IMR-90 (cell line): ENCODE results near the gene BPIFB2. TPM values are rescaled to one million over a fixed set of nuclear protein-coding genes. Genes with fewer than 3 reads are reported as not detected.

ENCODE experiments used
- ATAC-seq: fragments of 200-7000 bp; cut with Tn5 transposase; 2 replicates; pipeline ENCODE4 v1.9.1; 2020; ENCODE audit warnings: low read depth, mild to moderate bottlenecking, moderate library complexity
- BruUV-seq: library from RNA; stranded (reverse); fragments of 400-500 nt; replicated peaks from 2 replicates; lab custom pipeline; 2021; lab: Mats Ljungman, UMichigan
- CTCF ChIA-PET: fragments of 300-600 bp; formaldehyde crosslinking; extraction: SDS; loops from one replicate; lab custom pipeline; 2021; ENCODE audit warnings: antibody characterized with exemption; lab: Yijun Ruan, JAX
- POLR2A ChIA-PET: fragments of 300-600 bp; sonication (Branson Sonifier 250); formaldehyde crosslinking; loops from one replicate; lab custom pipeline; 2022; ENCODE audit warnings: antibody characterized with exemption; ENCODE audit not compliant: unreplicated experiment; lab: Charles Lee
- DNase-seq: peaks from one replicate; pipeline ENCODE4 v3.0.0; 2013
- H2AFZ ChIP-seq: replicated peaks from 2 replicates; pipeline ENCODE3; 2013; ENCODE audit warnings: low read length, mild to moderate bottlenecking; ENCODE audit not compliant: poor library complexity
- H2AK5ac ChIP-seq: 2 replicates; pipeline ENCODE4 v1.6.1; 2013; ENCODE audit warnings: low read depth, low read length, inconsistent platforms
- H2AK9ac ChIP-seq: replicated peaks from 2 replicates; pipeline ENCODE3; 2013; ENCODE audit warnings: mild to moderate bottlenecking, low read depth, low read length, moderate library complexity; ENCODE audit not compliant: poor library complexity
- H2BK120ac ChIP-seq: 2 replicates; pipeline ENCODE4 v1.6.1; 2013; ENCODE audit warnings: low read depth, low read length, inconsistent platforms
- H2BK15ac ChIP-seq: 3 replicates; pipeline ENCODE4 v1.6.1; 2013; ENCODE audit warnings: low read depth, low read length, inconsistent platforms
- H2BK20ac ChIP-seq: 2 replicates; pipeline ENCODE4 v1.6.1; 2013; ENCODE audit warnings: low read depth, mild to moderate bottlenecking, inconsistent platforms, low read length, moderate library complexity
- H2BK5ac ChIP-seq: 2 replicates; pipeline ENCODE4 v1.6.1; 2013; ENCODE audit warnings: mild to moderate bottlenecking, low read depth, low read length, inconsistent platforms; ENCODE audit not compliant: poor library complexity, severe bottlenecking
- H3K14ac ChIP-seq: replicated peaks from 2 replicates; pipeline ENCODE4 v1.6.1; 2013; ENCODE audit warnings: low read depth, low read length, inconsistent platforms
- H3K18ac ChIP-seq: 2 replicates; pipeline ENCODE4 v1.6.1; 2013; ENCODE audit warnings: low read depth, low read length, control low read depth
- H3K23ac ChIP-seq: 2 replicates; pipeline ENCODE4 v1.6.1; 2013; ENCODE audit warnings: low read depth, low read length, inconsistent platforms
- H3K27ac ChIP-seq: 2 replicates; pipeline ENCODE4 v1.5.1; 2013; ENCODE audit warnings: mild to moderate bottlenecking, control low read depth, low read length; ENCODE audit not compliant: insufficient read depth
- H3K27me3 ChIP-seq: 2 replicates; pipeline ENCODE4 v1.6.1; 2013; ENCODE audit warnings: low read length; ENCODE audit not compliant: control insufficient read depth, insufficient read depth
- H3K36me3 ChIP-seq: 2 replicates; pipeline ENCODE4 v1.6.1; 2013; ENCODE audit warnings: low read length, mixed read lengths; ENCODE audit not compliant: control insufficient read depth, insufficient read depth
- H3K4ac ChIP-seq: 2 replicates; pipeline ENCODE4 v1.6.1; 2013; ENCODE audit warnings: low read depth, low read length, inconsistent platforms
- H3K4me1 ChIP-seq: 2 replicates; pipeline ENCODE4 v1.6.1; 2013; ENCODE audit warnings: low read length, mixed read lengths; ENCODE audit not compliant: control insufficient read depth, insufficient read depth
- H3K4me2 ChIP-seq: 2 replicates; pipeline ENCODE4 v1.6.1; 2013; ENCODE audit warnings: low read depth, mild to moderate bottlenecking, control low read depth, low read length, moderate library complexity
- H3K4me3 ChIP-seq: 2 replicates; pipeline ENCODE4 v1.5.1; 2013; ENCODE audit warnings: low read depth, mild to moderate bottlenecking, control low read depth, low read length, moderate library complexity; ENCODE audit not compliant: insufficient read depth
- H3K56ac ChIP-seq: 2 replicates; pipeline ENCODE4 v1.6.1; 2013; ENCODE audit warnings: low read length, inconsistent platforms; ENCODE audit not compliant: insufficient read depth; ENCODE audit errors: extremely low read depth
- H3K79me1 ChIP-seq, 2 experiments: 2 replicates each; pipeline ENCODE4 v1.6.1; 2013; ENCODE audit warnings: low read length in 2 of 2, inconsistent platforms in 1 of 2, low read depth in 1 of 2
- H3K9ac ChIP-seq: 2 replicates; pipeline ENCODE4 v1.6.1; 2013; ENCODE audit warnings: low read depth, low read length, control low read depth
- H3K9me1 ChIP-seq: 2 replicates; pipeline ENCODE4 v1.6.1; 2013; ENCODE audit warnings: low read length, inconsistent platforms; ENCODE audit not compliant: insufficient read depth
- H3K9me3 ChIP-seq: 2 replicates; pipeline ENCODE4 v1.6.1; 2013; ENCODE audit warnings: low read length; ENCODE audit not compliant: control insufficient read depth, insufficient read depth
- H4K20me1 ChIP-seq: 2 replicates; pipeline ENCODE4 v1.6.1; 2013; ENCODE audit warnings: low read length, inconsistent platforms; ENCODE audit not compliant: insufficient read depth
- H4K5ac ChIP-seq: 2 replicates; pipeline ENCODE4 v1.6.1; 2013; ENCODE audit warnings: mild to moderate bottlenecking, low read depth, low read length, control low read depth
- H4K8ac ChIP-seq, 2 experiments: 2 replicates each; pipeline ENCODE4 v1.6.1; 2013; ENCODE audit warnings: low read depth in 2 of 2, low read length in 2 of 2, control low read depth in 1 of 2, inconsistent platforms in 1 of 2
- H4K91ac ChIP-seq: 2 replicates; pipeline ENCODE4 v1.6.1; 2013; ENCODE audit warnings: low read depth, low read length, inconsistent platforms; ENCODE audit not compliant: insufficient read depth
- SMC3 ChIP-seq: fragments of 150-350 bp; IDR thresholded peaks from 2 replicates; pipeline ENCODE4 v1.6.1; 2016; ENCODE audit warnings: low read depth, mild to moderate bottlenecking, antibody characterized with exemption, low read length, moderate library complexity
- WGBS, 2 experiments: methylation state at CpG; one replicate each; pipeline versions ENCODE4 v1.1.5 to v1.1.7; 2013; ENCODE audit warnings: missing lambda C conversion rate in 2 of 2; ENCODE audit not compliant: insufficient read length in 1 of 2; ENCODE audit errors: extremely low coverage in 2 of 2; 5-methylcytosine and 5-hydroxymethylcytosine counted together
- dilution Hi-C: fragments of 300-500 bp; cut with HindIII; formaldehyde crosslinking; loops from one replicate; pipeline ENCODE4 v1.14.3; 2018; ENCODE audit warnings: low sequenced_read_pairs; ENCODE audit not compliant: unreplicated experiment
- in situ Hi-C: fragments of 300-500 bp; cut with MboI; formaldehyde crosslinking; loops from 3 replicates; pipeline ENCODE4 v1.14.3; 2019; ENCODE audit warnings: low sequenced_read_pairs, inconsistent platforms, mixed read lengths
- intact Hi-C: fragments of 100-400 bp; cut with micrococcal nuclease; formaldehyde crosslinking; loops from 2 replicates; pipeline ENCODE4 v1.10.0; 2022
- polyA plus RNA-seq, 3 experiments: library from polyadenylated mRNA; depleted of rRNA; stranded (reverse); fragments of >200 nt; gene quantifications; 2 replicates each; pipeline ENCODE4 v1.2.3, GENCODE V29; 2012; ENCODE audit warnings: low replicate concordance in 1 of 3
- total RNA-seq: library from RNA; depleted of rRNA; stranded (reverse); fragments of >200 nt; gene quantifications from 2 replicates; pipeline ENCODE4 v1.2.3, GENCODE V29; 2012
- TF ChIP-seq, protein P1 (sequence below): conservative IDR thresholded peaks from 2 replicates; pipeline ENCODE4 v1.5.1; 2012; ENCODE audit warnings: mild to moderate bottlenecking, low read depth, low read length, improper control_type of control experiment

The BPIFB2 gene
- total and polyA plus RNA-seq, 2 of the 4 experiments (the other 2 are of a cell fraction) = not detected

DNA sequence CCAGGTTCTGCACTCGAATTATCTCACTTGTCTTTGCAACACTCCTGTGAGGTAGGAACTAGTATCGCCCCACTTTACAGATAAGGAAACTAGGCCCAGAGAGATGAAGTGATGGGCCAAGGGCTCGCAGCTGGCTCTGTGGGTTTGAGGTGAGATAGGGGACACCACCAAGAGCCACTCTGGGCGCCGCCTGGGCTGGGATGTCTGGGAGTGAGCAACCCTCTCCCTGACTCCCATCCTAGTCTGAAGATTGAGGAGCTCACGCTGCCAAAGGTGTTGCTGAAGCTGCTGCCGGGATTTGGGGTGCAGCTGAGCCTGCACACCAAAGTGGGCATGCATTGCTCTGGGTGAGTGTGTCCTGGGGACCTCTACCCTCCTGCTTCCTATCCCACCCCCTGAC, 51.6 kb downstream of the BPIFB2 start:
- no peak overlapping the region for H4K8ac ChIP-seq
- no peak overlapping the region for H3K18ac ChIP-seq
- H2BK15ac ChIP-seq = no peak overlapping the region
- BruUV-seq = no TSS peak
- WGBS, 2 experiments = 65% methylated on average over 2 of the region's 7 CpGs; no CpG with 5 or more reads in 1 of the 2 experiments
- ChIA-PET POLR2A (no interaction called here), CTCF (no interaction called here)
- H3K9ac ChIP-seq = no peak overlapping the region
- H3K4me1 ChIP-seq = no peaks in the 10 kb centered on the region
- no peak overlapping the region for H4K5ac ChIP-seq
- H4K20me1 ChIP-seq = no peaks in the 10 kb centered on the region
- no peak overlapping the region for H3K14ac ChIP-seq
- H2BK20ac ChIP-seq = no peak overlapping the region
- H3K4me3 ChIP-seq = no peak overlapping the region
- no peak overlapping the region for H2AFZ ChIP-seq
- H3K36me3 ChIP-seq = no peaks in the 10 kb centered on the region
- no peak for TF ChIP-seq SMC3
- TF ChIP-seq, protein P1, sequence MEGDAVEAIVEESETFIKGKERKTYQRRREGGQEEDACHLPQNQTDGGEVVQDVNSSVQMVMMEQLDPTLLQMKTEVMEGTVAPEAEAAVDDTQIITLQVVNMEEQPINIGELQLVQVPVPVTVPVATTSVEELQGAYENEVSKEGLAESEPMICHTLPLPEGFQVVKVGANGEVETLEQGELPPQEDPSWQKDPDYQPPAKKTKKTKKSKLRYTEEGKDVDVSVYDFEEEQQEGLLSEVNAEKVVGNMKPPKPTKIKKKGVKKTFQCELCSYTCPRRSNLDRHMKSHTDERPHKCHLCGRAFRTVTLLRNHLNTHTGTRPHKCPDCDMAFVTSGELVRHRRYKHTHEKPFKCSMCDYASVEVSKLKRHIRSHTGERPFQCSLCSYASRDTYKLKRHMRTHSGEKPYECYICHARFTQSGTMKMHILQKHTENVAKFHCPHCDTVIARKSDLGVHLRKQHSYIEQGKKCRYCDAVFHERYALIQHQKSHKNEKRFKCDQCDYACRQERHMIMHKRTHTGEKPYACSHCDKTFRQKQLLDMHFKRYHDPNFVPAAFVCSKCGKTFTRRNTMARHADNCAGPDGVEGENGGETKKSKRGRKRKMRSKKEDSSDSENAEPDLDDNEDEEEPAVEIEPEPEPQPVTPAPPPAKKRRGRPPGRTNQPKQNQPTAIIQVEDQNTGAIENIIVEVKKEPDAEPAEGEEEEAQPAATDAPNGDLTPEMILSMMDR = no peak
- H2AK5ac ChIP-seq = no peak overlapping the region
- H3K9me3 ChIP-seq = no peaks in the 10 kb centered on the region
- peaks cover 4% of the 10 kb centered on the region; the same call in 1 of the 2 replicates for H3K27me3 ChIP-seq
- H2BK5ac ChIP-seq = no peak overlapping the region
- in situ Hi-C loops = no loop called here
- dilution Hi-C loops = no loop called here
- no peak overlapping the region for H2AK9ac ChIP-seq
- H2BK120ac ChIP-seq = no peak overlapping the region
- no peak overlapping the region for H4K91ac ChIP-seq
- ATAC-seq = no peak
- no peak overlapping the region for H3K4me2 ChIP-seq
- no peak overlapping the region for H3K27ac ChIP-seq
- no peaks in the 10 kb centered on the region for H3K9me1 ChIP-seq
- no peaks in the 10 kb centered on the region for H3K79me1 ChIP-seq
- H3K4ac ChIP-seq = no peak overlapping the region
- H3K56ac ChIP-seq = no peak overlapping the region
- intact Hi-C loops = no loop called here
- no peak overlapping the region for H3K23ac ChIP-seq
- DNase-seq = no peak
